Brain microvascular endothelial cell (primary cell): ENCODE results near the gene PIR.

Experiments used
- DNase-seq: peaks from one replicate; pipeline ENCODE4 v3.0.0-alpha.2; 2020
- H3K27ac ChIP-seq: fragments of 250-450 bp; sonication (Bioruptor Pico); 2 replicates; pipeline ENCODE4 v1.5.1; 2020; ENCODE audit warnings: mild to moderate bottlenecking, moderate library complexity
- H3K27me3 ChIP-seq: fragments of 250-450 bp; sonication (Bioruptor Pico); replicated peaks from 2 replicates; pipeline ENCODE4 v1.5.1; 2020; ENCODE audit warnings: mild to moderate bottlenecking
- H3K36me3 ChIP-seq: fragments of 250-450 bp; sonication (Bioruptor Pico); replicated peaks from 2 replicates; pipeline ENCODE4 v1.5.1; 2020; ENCODE audit warnings: mild to moderate bottlenecking
- H3K4me3 ChIP-seq: 2 replicates; pipeline ENCODE4 v1.5.1; 2011; ENCODE audit warnings: low read depth, mild to moderate bottlenecking, control low read depth, low read length, moderate library complexity
- in situ Hi-C: cut with HindIII; loops from 2 replicates; pipeline ENCODE4 v1.10.0; 2017; ENCODE audit warnings: low sequenced_read_pairs, low pct_ligation_motif_present
- TF ChIP-seq, protein P1 (sequence below): IDR thresholded peaks from 2 replicates; pipeline ENCODE4 v1.5.1; 2011; ENCODE audit warnings: low read depth, mild to moderate bottlenecking, moderate library complexity, low read length, control low read depth, inconsistent platforms; ENCODE audit errors: missing control alignments

The PIR gene

DNA sequence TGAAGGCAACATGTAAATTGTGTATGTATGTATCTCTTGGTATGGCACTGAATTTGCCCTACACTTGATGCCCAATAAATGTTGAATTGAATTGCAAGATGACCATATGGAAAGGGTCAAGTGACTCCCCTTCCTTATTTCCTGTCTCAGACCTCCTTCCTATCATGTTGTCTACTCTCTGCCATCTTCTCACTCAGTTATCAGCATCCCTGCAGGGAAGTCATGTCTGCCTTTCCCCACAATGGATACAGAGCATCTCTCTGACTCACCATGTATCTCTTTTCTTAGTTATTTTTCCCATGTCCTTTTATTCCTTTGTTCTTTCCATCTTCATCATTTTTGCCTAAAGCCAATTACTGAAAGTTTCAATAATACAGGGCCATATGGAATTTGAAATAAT, 30.0 kb upstream of the PIR start:
- in situ Hi-C loops = no loop called here
- TF ChIP-seq, protein P1, sequence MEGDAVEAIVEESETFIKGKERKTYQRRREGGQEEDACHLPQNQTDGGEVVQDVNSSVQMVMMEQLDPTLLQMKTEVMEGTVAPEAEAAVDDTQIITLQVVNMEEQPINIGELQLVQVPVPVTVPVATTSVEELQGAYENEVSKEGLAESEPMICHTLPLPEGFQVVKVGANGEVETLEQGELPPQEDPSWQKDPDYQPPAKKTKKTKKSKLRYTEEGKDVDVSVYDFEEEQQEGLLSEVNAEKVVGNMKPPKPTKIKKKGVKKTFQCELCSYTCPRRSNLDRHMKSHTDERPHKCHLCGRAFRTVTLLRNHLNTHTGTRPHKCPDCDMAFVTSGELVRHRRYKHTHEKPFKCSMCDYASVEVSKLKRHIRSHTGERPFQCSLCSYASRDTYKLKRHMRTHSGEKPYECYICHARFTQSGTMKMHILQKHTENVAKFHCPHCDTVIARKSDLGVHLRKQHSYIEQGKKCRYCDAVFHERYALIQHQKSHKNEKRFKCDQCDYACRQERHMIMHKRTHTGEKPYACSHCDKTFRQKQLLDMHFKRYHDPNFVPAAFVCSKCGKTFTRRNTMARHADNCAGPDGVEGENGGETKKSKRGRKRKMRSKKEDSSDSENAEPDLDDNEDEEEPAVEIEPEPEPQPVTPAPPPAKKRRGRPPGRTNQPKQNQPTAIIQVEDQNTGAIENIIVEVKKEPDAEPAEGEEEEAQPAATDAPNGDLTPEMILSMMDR = no peak
- H3K27me3 ChIP-seq = no peaks in the 10 kb centered on the region
- no peaks in the 10 kb centered on the region for H3K36me3 ChIP-seq
- H3K4me3 ChIP-seq = no peak overlapping the region
- no peak overlapping the region for H3K27ac ChIP-seq
- no peak for DNase-seq

DNA sequence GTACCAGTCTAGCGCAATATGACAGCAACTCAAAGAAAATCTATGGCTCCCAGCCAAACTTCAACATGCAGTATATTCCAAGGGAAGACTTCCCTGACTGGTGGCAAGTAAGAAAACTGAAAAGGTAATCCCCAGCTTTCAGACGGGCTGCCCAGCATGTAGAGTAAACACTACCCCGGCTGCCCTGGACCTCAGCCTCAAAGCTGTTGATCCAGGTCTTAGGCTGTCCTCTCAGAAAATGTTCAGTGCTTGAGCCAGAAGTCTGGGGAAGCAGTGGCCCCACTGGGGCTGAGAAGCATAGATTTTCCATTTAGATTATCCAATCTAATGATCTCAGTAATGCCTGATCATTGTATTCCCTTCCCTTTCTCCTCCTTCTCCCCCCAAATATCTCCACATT, 29.3 kb upstream of the PIR start:
- TF ChIP-seq, protein P1 = no peak
- H3K27me3 ChIP-seq = no peaks in the 10 kb centered on the region
- DNase-seq = no peak
- no peaks in the 10 kb centered on the region for H3K36me3 ChIP-seq
- in situ Hi-C loops = no loop called here
- H3K27ac ChIP-seq = no peak overlapping the region
- H3K4me3 ChIP-seq = no peak overlapping the region

DNA sequence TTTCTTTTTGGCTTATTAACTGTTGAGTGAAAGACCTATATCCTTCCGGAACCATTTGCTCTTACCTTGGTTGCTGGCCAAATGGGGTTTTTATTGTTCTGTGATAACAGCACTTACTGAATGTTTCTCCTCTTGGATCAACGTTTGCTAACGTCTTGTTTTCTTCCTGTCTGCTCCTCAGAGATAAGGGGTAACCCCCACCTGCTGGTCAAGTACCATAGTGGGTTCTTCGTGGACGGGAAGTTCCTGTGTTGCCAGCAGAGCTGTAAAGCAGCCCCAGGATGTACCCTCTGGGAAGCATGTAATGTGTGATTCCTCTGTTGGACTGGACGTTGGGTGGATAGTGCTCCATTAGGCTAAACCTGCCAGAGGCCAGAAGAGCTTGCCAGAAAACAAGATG, 22.8 kb upstream of the PIR start:
- TF ChIP-seq, protein P1 = no peak
- in situ Hi-C loops = no loop called here

DNA sequence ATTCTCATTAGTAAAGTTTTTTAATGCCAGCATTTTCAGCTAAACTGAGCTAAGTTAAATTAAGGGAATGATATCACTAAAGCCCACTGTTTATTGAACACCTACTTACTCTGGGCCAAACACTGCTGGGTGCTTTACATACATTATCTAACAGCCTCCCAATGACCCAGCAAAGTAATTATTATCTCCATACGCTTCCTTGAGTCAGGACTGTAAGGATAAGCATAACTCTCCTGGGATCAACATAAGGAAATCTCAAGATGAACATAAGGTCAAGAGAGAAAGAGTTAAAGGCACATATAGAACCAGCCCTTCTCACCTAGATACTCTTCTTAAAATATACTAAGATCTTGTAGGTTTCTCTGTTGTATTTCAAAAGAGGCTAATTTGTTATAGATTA, 21.1 kb upstream of the PIR start:
- no peak overlapping the region for H3K4me3 ChIP-seq
- no peaks in the 10 kb centered on the region for H3K36me3 ChIP-seq
- no peaks in the 10 kb centered on the region for H3K27me3 ChIP-seq
- in situ Hi-C loops = no loop called here
- DNase-seq = no peak
- no peak overlapping the region for H3K27ac ChIP-seq
- TF ChIP-seq, protein P1 = no peak

More for the DNA sequence above, 22.8 kb upstream of the PIR start:
- Histone ChIP-seq H3K27me3 (no peaks in the 10 kb centered on the region), H3K4me3 (no peak overlapping the region), H3K36me3 (no peaks in the 10 kb centered on the region), H3K27ac (no peak overlapping the region)
- no peak for DNase-seq

DNA sequence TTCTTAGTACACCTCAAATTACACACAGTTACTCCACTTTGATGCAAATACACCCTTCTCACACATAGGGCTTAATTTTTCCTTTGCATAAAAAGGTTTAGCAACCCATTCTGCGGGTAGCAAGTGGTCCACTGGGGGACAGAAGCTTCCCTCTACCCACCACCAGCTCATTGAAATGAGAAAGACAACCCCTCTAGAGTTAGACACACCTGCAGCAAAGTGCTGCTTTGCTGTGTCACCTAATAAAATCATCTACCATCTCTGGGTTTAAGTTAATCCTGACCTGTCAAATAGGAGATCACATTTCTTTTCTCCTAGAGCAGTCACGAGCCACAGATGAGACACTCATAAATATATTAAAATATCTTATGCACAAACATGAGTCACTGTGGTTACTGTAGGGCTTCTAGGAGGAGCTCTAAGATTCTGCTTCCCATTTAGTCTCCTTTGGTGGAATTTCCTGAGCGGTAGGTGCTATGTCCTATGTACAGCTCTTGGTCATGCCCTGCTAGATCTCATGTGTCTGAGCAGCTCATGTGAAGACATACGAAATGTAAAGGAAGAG, 19.4 kb upstream of the PIR start:
- no peak overlapping the region for H3K27ac ChIP-seq
- no peak overlapping the region for H3K4me3 ChIP-seq
- H3K36me3 ChIP-seq = no peaks in the 10 kb centered on the region
- H3K27me3 ChIP-seq = no peaks in the 10 kb centered on the region
- DNase-seq = peak; percentile 2
- TF ChIP-seq, protein P1 = no peak
- in situ Hi-C loops = no loop called here

DNA sequence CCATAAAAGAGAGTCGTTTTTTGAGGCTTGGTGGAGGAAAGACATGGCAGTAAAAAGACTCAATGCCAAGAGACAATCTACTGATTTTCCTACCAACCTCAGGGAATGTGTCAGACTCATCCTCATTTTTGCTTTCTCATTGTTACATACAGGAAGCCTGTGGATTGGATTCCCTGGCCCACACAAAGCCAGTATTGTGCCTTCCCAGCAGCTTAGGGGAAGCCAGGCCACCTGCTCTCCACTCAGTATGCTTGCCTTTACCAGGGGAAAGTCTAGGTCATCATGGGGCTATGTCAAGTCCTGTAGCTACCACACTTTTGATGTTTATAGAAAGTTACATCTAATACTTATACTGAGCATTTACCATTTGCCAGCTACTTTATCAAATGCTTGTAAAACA, 18.4 kb upstream of the PIR start:
- no peak overlapping the region for H3K27ac ChIP-seq
- DNase-seq = no peak
- in situ Hi-C loops = no loop called here
- no peaks in the 10 kb centered on the region for H3K27me3 ChIP-seq
- TF ChIP-seq, protein P1 = no peak
- H3K4me3 ChIP-seq = no peak overlapping the region
- H3K36me3 ChIP-seq = no peaks in the 10 kb centered on the region
